NCI-H2081 treated with DMSO at 0.1 percent for 48 hours (cell line): ENCODE results near the gene HOXA6.

Experiments used
- DNase-seq: peaks from one replicate; lab custom pipeline; 2025; lab: John Stamatoyannopoulos, UW

The HOXA6 gene

DNA sequence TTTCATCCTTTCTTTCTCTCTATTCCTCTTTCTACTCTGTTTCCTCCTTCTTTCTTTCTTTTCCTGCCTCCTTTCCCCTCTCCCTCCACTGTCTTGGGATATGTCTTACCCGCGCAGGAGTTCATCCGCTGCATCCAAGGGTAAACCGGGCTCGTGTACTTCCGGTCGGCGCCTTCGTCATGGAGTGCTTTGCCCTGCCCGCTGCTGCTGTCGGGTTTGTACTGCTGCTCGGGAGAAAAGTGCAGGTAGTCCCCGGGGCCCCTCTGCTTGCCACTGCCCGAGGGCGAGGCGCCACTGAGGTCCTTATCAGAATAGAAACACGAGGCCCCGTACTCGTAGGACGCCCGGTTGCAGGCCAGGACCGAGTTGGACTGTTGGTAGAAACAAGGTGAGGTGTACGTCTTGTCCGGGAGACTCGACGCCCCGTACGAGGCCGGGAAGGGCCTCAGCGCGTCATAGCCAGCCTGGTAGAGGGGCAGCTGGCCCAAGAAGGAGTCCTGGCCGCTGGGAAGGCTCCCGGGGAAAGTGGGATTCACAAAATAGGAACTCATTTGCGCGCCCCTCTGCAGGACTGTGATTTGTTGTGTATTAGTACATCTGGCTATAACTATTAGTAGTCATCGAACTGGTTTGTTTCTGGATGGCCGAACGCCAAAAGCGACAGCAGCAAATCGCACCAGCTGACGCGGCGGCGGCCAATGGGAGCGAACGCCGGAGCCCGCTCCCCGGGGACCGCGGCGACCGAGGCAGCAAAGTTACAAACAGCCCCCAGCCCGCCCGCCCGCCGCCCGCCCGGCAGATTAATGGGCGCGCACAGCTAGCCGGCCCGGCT is at the start of gene HOXA6:
HOXA6 (minus strand) TSS at position 576 of the 832 bp plus-strand sequence; CDS start at position 551, 25 bp downstream.
- no peak for DNase-seq

- DNase-seq, result peak; percentile 27
These were observed 48.8 kb upstream of the HOXA6 start for GRCh38 chr7:27196287-27196767.

DNA sequence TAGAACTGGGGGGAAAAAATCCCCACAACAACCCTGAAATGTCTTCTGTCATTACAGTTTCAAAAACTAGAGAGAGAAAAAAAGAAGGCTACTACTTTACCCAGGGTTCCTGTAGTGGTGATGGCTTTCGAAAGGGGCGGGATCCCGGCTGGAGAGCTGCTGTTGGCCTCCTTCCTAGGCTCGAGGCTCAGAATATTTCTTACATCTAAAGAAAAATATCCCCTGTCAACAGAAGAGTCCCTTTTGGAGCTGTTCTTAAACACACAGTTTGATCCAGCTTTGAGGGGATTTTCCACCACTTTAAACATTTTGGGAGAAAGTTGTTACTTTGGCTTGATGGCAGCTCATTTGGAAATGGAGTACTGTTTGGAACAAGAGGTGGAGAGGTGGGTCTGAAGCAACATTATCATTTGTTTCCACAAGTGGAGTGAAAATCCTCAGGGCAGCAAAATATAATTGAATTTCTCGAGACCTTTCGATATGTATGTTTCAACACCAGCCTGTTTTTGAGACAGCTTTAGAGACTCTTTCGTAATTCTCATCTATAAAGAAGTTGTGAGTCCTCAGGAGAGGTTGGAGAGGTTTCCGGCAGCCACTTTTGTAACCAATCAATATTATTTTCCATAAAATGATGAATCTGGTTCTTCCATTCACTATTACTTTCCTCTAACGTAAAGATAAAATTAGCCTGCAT is 47.3 kb upstream of the HOXA6 start:
- no peak for DNase-seq

GRCh38 chr7:27194002-27194352 is 46.4 kb upstream of the HOXA6 start:
- no peak for DNase-seq

DNA sequence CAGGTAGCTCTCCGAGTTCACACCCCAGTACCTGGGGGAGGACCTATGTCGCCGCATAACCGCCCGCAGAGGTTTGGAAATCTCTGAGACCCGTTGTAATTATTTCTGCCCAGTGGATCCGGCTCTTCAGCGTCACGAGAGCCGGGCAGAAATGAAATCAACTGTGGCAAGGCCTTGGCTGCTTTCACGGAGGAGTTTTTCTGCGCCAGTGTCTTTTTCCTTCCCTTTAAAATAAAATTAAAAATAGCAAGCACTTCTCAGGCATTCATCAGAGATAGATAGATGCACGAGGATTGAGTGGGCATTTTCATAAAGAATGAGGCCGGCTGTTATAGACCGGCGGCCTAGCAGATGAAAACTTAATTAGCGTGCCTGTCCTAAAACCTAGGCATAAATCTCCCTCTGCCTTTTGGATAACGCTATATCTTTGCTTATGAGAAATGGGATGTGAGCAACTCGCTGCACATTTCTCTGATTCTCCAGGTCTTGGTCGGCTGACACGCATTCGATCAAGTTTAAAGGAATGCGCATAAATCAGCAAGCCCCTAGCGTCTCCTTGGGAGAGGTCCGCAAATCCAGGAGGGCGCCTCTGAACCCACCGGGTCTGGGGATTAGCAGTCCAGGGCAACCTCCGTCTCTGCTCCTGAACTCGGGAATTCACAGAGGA is 45.9 kb upstream of the HOXA6 start:
- no peak for DNase-seq

DNA sequence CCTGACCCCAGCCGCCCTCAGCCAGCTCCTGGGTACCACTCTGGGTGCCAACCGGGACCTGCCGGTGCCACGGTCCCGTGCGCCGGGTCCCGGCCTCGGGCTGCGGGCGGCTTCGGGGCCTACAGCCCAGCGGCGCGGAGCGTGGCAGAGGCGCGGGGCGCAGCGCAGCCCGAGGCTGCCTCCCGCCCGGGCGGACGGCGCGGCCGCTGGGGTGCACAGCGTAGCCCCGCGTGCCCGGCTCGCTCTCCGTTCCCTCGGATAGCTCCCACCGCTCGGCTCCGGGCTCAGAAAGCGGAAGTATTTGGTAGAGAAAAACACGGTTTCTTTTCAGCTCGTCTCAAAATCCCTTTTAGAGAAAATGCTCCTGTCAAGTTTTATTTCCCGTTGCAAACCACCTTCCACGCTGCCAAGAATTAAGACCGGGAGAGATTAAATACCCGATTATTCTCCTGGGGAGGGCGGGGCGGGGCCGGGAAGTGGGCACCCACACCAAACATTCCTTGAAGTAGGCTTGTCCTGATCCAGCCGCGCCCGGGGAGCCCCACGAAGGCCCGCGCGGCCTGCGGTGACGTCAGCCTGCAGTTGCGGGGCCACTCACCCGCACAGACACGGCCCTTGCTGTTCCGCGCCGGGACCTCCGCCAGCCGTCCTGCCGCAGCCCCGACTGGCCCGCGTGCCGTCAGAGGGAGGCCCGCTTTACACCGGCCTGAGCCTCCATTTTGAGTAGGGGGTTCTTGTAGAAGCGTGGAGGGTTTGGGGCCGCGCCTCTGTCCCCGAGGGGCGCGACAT is 45.2 kb upstream of the HOXA6 start:
- DNase-seq, result no peak

GRCh38 chr7:27191833-27192545 is 44.4 kb upstream of the HOXA6 start:
- no peak for DNase-seq

DNA sequence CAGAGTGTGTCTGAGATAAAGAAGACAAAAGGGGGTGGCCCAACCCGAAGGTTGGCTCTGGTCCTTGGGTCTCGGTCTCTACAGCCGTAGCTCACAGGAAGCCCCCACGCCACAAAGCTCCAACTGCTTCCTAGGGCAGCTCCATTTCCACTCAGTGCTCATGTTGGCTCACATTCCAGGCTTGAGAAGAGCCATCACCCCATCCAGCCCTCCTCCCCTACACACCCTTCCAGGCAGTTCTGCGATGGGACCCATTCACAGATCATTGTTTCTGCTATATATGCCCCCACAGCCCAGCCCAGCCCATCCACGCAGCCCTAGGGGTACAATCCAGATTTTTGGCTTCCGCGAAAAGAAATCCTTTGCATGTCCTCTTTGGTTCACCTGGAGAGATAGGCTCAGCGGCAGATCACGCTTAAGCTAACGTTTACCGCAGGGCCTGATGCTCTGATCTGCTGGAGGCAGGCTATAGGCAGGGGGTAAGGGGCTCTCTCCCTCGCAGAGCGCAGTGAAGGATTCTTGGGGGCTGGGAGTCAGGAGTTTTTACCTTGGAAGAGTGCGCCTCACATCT is 43.7 kb upstream of the HOXA6 start:
- no peak for DNase-seq

GRCh38 chr7:27189997-27190748 is 42.6 kb upstream of the HOXA6 start:
- no peak for DNase-seq

GRCh38 chr7:27189295-27189996 is 41.9 kb upstream of the HOXA6 start:
- DNase-seq, result no peak

GRCh38 chr7:27188386-27189294 is 41.1 kb upstream of the HOXA6 start:
- no peak for DNase-seq

DNA sequence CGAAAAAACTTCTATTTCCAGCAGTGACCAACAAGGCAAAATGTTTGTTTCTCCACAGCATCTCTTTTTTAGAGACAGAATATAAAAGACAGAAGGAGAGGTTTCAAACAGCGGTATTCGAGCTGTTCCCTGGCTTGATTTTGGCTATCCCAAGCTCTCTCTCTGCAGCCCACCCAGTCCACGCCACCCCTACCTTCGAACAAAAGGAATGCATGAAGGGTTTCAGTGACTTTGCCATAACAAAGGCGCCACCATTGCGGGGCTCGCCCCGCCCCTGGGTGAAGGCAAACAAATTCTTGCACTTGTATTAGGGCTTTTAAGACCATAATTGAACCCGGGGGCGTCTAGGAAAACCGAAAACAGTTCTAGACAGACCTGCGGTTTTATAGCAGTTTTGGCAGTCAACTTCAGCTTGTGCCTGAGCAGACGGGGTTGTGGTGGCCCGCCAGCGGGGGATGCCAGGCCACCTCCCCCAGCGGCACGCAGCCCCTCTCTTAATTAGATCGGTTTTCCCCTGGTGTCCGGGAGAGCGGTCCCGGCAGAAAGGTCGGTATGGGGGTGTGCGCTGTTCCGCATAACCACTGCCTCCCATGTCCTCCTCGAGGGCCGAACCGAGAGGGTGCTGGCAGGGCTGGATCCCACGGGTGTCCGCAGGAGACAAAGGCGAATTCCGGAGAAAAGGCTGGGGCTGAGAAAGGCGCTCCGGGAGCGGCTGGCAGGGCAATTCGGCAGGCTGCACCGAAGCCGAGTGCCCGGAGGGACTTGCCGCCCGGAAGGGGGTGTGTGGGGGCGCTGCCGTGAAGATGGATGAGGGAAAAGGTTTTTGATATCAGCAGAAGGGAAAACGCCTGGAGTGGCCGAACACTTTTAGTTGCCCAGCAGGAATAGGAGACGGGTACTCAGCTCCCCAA is 40.2 kb upstream of the HOXA6 start:
- no peak for DNase-seq

GRCh38 chr7:27186668-27187474 is 39.3 kb upstream of the HOXA6 start:
- DNase-seq, result no peak

DNA sequence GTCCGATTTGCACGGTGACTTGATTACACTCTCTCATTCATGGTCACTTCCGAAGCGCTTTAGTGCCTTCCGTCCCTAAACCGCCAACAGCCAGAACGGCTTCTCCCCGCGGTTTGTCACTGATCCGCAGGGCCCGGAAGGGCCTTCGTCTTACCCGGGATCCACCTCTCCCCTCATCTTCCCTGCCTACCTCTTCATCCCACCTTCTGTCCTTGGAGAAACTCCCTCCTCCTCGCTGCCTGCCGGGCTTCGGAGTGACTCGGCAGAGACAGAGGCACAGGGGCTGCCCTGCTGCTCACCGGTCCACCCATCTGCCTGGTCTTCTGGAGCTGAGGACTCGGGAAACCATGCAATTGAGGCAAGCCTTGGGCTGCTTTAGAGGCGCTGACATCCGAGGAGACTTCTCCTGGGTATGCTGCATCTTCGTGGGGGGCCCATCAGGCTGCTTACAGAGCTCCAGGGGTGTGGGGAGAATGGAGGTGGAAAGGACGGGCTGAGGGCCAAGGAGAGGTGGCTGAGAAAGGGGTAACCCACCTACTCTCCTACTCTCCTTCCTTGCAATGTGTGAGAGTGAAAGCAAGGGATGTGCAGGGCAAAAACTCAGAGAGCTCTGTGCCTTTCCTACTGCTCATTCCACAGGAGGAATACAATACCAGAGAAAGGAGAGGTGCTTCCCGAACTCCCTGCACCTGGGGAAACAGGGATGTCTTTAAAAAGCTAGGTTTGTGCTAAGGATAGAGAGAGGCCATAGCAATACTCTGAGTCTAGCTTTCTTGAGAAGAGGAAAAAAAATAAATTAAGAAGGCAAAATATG is 38.5 kb upstream of the HOXA6 start:
- no peak for DNase-seq

- no peak for DNase-seq
These were observed 37.7 kb upstream of the HOXA6 start, which contains the start of gene HOXA11 for GRCh38 chr7:27185013-27185853. Gene HOXA11 (minus strand): TSS chr7:27185232. CDS start chr7:27185144, 88 bp downstream.
